SK-N-MC (cell line): Measurements from ENCODE around the gene TMEM119.

ENCODE experiments used
- EZH2 ChIP-seq: fragments of 200-600 bp; sonication (generic); IDR thresholded peaks from one replicate; pipeline ENCODE4 v1.6.1; 2017; ENCODE audit warnings: antibody characterized with exemption
- POLR2AphosphoS5 ChIP-seq: IDR thresholded peaks from 2 replicates; pipeline ENCODE4 v1.6.1; 2012; ENCODE audit warnings: mild to moderate bottlenecking, low read depth, low read length, borderline replicate concordance

GRCh38 chr12:108592033-108592909, 5.6 kb downstream of the TMEM119 start:
- no peak for TF ChIP-seq POLR2AphosphoS5
- no peak for TF ChIP-seq EZH2
